ENCODE measurements around the gene ATPAF2.
"Not testable (repeated sequence)": the region's sequence is repeated elsewhere in the genome, so short reads cannot be mapped to it uniquely, and the experiment has no call there.

Gene ATPAF2

GRCh38 chr17:18009609-18010420 is 29.2 kb downstream of the ATPAF2 start:
- DNase-seq (ENCODE audit: low read depth): no peak

GRCh38 chr17:18008496-18009268 is 30.3 kb downstream of the ATPAF2 start:
- DNase-seq (ENCODE audit: low read depth): no peak

DNA sequence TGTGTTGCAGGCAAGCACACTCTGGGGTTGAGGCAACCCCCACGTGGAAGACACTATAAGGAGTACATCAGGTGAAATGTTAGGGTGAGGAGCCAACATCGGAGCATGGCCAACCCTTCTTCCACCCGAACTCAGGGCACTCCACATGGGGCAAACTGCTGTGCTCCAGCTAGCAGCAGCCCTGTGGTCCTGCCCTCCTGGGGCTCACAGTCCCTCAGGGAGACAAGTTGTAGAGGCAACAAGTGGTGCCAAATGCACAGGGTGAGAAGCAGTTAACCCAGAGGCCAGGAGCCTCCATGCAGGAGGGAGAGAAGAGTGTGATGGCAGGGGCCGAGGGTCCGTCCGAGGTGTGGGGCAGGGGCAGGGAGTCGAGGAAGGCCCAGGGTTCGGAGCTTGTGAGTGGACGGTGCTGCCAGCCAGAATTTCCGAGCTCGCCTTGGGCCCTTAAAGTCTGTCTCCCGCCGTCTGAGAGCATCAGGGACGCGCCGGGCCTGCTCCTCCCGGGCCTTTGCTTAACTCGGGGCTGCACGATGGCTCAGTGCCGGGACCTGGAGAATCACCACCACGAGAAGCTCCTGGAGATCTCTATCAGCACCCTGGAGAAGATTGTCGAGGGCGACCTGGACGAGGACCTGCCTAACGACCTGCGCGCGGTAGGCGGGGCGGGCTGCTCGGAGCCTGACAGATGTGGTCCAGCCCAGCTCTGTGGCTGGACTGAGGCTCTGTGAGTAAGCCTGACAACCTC is 32.3 kb downstream of the ATPAF2 start:
- no peak for DNase-seq (ENCODE audit: low read depth)

DNA sequence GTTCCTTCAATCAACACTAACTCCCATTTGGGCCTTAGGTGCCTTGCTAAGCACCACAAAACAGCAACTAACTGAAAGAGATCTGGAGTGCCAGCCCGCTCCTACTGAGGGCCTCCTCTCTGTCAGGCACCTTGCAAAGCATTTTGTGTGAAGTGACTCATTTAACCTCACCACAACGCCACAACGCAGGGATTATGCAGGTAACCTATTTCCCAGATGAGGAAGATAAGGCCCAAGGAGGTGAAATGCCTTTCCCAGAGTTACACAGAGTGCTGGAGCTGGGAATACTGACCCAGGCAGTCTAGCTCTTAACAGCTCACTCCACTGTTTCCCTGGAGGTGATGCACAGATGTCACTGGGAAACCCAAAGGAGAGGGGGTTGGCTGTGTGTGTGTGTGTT is 33.5 kb downstream of the ATPAF2 start:
- no peak for DNase-seq (ENCODE audit: low read depth)

GRCh38 chr17:18004884-18005305 is 34.1 kb downstream of the ATPAF2 start:
- no peak for DNase-seq (ENCODE audit: low read depth)

- no peak for DNase-seq (ENCODE audit: low read depth)
These were observed 34.6 kb downstream of the ATPAF2 start for GRCh38 chr17:18004345-18004744.

DNA sequence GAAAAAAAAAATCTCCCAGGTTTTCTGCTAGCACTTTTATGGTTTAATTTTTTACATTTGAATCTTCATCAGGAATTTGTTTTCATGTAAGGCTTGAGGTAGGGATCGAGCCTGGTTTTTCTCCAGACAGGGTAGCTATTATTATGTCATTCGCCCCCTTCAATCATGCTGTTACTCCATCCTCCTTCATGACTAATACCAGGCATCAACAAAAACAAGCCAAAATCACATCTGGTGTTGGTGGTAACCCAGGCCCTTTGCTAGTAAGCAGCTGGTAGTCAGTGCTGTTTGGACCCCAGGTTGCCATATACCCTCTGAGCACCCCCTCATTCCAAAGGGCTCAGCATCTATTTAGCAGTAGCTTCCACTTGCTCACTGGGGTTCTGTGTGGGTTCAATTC is 36.8 kb downstream of the ATPAF2 start:
- no peak for DNase-seq (ENCODE audit: low read depth)

DNA sequence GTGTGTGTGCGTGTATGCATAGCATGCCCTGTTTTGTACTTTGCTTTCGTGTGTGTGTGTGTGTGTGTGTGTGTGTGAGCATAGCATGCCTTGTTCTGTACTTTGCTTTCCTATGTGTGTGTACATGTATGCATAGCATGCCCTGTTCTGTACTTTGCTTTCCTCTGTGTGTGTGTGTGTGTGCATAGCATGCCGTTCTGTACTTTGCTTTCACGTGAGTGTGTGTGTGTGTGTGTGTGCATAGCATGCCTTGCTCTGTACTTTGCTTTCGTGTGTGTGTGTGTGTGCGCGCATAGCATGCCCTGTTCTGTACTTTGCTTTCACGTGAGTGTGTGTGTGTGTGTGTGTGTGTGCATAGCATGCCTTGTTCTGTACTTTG is 38.9 kb downstream of the ATPAF2 start:
- DNase-seq (ENCODE audit: low read depth): no peak

DNA sequence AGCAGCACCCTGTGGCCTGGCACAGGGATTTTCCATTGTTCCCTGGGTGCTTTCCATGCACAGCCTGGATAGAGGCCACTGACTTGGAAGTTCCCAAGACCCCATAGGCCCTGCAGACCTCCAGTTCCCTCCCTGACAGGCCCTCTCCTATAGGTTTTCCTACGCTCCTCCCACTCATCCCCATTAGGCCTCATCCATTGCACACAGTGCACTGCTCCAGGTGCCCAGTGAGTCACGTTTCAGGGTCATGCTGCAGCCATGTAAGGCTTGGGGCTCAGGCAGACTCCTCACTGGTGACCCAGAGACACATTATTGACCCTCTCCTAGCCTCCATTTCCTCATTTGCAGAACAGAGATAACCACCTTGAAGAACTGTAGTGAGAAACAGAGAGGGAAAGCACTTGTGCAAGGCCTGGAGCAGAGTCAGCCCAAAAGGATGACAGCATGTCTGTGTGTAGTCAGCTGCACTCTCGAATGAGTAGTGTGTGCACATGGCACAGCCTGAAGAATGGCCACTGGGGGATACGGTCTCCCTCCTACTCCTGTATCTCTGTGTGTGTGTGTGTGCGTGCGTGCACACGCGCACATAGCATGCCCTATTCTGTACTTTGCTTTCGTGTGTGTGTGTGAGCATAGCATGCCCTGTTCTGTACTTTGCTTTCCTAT is 39.5 kb downstream of the ATPAF2 start:
- no peak for DNase-seq (ENCODE audit: low read depth)

DNA sequence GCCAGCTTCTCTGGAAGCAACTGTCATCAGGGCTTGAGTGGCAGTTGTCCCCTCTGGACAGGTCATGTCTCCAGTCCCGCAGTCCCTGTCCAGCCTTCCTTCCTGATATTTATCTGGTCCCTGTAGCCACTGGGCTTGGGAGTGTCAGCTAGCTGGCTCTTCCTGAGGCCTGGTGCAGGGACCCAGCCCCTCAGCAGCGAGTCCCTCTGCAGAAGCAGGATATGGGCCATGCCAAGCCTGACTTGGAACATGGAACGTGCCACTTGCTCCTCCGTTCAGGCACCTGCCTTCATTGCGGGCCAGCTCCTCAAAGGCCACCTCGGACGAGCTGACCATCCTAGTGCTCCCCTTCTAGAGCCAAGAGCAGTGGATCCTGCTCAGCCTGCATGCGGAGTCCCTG is 40.0 kb downstream of the ATPAF2 start:
- no peak for DNase-seq (ENCODE audit: low read depth)

DNA sequence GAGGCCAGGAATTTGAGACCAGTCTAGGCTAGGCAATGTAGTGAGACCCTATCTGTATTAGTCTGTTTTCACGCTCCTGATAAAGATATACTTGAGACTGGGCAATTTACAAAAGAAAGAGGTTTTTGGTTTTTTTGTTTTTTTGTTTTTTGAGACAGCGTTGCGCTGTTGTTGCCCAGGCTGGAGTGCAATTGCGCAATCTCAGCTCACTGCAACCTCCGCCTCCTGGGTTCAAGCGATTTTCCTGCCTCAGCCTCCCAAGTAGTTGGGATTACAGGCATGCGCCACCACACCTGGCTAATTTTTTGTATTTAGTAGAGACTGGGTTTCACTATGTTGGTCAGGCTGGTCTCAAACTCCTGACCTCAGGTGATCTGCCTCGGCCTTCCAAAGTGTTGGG is 43.1 kb downstream of the ATPAF2 start:
- DNase-seq (ENCODE audit: low read depth): not testable (repeated sequence)

- DNase-seq (ENCODE audit: low read depth): no peak
These were observed 44.5 kb downstream of the ATPAF2 start for GRCh38 chr17:17994271-17995069.

DNA sequence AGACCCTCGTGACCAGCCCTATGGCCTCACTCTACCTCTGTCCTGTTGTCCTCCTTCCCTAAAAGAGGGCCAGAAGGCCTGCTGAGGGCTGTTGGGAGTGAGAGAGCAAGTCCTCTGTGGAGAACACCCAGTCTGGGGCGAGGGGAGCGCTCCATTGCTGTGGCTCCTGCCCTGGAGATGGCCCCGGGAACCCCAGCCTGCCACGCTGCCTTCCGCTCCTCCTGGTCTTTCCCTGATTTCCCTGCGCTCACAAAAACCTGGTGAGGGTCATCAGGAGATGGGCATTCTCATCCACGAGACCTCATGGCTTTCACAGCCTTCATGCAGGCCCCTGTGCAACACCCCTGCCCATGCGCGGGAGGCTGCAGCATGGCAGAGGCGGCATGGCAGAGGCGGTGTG is 45.1 kb downstream of the ATPAF2 start:
- no peak for DNase-seq (ENCODE audit: low read depth)

GRCh38 chr17:17993366-17993765 is 45.6 kb downstream of the ATPAF2 start:
- no peak for DNase-seq (ENCODE audit: low read depth)

GRCh38 chr17:17990282-17990681 is 48.7 kb downstream of the ATPAF2 start:
- no peak for DNase-seq (ENCODE audit: low read depth)

DNA sequence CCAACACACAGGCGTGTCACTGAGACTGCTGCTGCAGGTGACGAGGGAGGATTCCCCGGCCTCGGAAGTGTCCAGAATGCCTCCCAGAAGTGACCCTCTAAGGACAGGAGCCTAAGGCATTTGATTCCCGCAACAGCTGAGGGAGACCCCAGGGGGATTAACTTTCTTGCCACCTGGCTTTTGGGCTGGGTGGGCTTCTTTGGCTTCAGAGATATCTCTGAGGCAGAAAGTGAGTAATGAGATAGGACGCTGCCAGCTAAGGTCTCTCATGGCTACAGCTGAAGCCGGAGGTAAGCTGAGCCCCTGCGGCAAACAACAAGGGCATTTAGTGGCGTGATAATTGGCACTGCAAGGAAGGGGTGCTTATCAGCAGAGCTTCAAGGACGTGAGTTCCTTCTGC is 49.4 kb downstream of the ATPAF2 start:
- DNase-seq (ENCODE audit: low read depth): no peak

DNA sequence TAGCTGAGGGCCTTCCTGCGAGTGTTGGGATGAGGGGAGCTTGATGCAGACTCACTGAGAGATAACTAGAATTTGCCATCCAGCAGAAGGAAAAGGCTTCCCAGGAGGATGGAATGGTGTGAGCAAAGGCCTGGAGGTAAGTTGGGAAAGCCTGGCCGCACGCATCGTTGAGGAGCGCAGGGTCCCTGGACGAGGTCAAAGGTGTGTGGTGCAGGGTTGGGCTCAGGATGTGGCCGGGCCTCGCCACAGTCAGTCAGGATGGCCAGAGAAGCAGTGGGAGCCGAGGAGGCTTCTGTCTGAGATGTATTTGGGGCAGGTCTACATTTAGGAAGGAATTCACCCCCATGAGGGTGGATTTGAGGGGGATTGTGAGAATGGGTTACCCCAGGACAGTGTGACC is 49.9 kb downstream of the ATPAF2 start:
- DNase-seq (ENCODE audit: low read depth): no peak

DNA sequence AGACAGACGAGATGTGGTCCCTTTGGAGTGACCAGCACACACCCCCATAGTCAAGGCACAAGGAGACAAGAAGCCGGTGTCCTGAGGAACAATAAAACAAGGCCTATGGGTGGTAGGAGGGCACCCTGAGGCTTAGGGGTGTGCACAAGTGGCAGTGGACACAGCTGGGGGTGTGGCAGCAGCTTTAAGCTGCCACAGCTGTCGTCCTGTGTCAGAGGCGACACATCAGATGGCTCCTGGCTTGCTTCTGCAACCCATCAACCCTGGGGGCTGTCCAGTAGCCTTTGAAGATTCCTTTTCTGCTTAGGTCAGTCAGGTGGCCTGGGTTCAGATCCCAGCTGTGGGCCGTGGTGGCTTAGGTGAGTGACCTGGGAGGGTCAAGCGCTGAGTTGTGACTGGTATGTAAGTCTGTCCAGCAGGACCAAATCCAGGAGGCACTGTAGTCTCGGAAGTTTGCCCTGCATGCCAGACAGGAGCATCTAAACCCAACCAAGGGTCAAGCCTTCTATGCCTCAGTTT is 50.5 kb downstream of the ATPAF2 start:
- no peak for DNase-seq (ENCODE audit: low read depth)

DNA sequence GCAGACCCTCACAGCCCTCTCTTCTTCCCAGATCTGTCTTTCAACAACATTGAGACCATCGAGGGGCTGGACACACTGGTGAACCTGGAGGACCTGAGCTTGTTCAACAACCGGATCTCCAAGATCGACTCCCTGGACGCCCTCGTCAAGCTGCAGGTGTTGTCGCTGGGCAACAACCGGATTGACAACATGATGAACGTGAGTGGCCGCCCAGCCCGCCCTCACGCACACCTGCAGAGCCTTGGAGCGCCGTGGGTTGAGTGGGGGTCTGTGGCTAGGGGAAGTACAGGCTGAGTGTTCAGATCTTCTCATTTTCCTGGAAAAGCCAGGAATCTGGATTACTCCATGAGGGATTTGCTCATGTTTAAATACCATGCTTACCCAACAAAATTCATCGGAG is 51.1 kb downstream of the ATPAF2 start:
- no peak for DNase-seq (ENCODE audit: low read depth)

DNA sequence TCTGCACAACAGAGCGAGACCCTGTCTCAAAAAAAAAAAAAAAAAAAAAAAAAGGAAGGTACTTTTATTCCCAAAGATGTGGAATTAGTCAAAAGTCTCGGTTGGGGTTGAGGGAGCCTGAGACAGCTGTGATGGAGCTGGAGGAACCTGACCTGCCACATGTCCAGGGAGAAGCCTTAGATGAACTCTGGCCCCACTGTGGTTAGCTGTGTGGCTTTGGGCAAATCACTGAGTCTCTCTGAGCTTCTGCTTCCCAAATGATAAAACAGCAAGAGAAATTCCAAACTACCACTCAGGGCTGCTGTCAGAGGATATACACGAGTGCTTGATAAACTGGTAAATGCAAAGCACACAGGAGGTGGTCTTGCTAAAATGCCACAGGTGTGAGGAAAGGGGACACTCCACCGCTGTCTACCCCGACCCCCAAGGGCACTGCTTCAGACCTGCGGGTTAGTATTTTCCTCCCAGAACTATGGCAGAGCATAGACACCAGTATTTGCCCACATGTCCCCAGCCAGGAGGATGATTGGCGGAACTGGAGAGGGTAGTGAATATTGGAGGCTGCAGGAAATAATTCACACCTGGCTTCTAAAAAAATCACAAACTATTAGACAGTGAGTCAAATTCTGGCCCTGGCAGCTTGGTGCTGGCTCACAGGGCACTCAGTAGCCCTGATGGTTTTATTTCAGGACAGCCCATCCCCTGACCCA is 51.6 kb downstream of the ATPAF2 start:
- DNase-seq (ENCODE audit: low read depth): no peak

DNA sequence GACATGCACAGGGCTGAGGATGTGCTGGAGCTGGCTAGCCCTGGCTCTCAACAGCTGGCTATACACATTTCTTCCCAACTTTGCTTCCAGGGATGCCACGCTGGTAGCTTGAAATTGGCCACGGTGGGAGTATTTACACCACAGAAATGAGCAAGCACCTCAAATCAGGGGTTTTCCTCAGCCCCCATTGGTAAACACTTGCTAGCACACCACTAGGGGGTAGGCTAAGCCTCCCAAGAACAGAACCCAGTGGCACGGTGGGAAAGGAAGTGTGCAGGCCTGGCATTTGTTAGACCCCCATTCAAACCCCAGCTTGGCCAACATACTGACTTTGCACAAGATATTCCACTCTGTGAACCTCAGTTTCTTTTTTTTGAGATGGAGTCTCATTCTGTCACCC is 53.4 kb downstream of the ATPAF2 start:
- DNase-seq (ENCODE audit: low read depth): no peak

All from activated T-helper 9 cell treated with anti-CD3 and anti-CD28 coated beads, Interleukin-2, amount 50 U/mL, for 16 hours (primary cell).